ENCODE data around the gene TAOK2.

- TF ChIP-seq CTCF (IDR thresholded peaks at IDR 0.05): no peak
- TF ChIP-seq POLR2AphosphoS5 (IDR thresholded peaks at IDR 0.05; ENCODE audit: low read depth, low read length): no peak
- no peak for TF ChIP-seq SIN3A (IDR thresholded peaks at IDR 0.05; ENCODE audit: borderline replicate concordance, insufficient read depth, low read depth, low read length)
- TF ChIP-seq, protein P1, sequence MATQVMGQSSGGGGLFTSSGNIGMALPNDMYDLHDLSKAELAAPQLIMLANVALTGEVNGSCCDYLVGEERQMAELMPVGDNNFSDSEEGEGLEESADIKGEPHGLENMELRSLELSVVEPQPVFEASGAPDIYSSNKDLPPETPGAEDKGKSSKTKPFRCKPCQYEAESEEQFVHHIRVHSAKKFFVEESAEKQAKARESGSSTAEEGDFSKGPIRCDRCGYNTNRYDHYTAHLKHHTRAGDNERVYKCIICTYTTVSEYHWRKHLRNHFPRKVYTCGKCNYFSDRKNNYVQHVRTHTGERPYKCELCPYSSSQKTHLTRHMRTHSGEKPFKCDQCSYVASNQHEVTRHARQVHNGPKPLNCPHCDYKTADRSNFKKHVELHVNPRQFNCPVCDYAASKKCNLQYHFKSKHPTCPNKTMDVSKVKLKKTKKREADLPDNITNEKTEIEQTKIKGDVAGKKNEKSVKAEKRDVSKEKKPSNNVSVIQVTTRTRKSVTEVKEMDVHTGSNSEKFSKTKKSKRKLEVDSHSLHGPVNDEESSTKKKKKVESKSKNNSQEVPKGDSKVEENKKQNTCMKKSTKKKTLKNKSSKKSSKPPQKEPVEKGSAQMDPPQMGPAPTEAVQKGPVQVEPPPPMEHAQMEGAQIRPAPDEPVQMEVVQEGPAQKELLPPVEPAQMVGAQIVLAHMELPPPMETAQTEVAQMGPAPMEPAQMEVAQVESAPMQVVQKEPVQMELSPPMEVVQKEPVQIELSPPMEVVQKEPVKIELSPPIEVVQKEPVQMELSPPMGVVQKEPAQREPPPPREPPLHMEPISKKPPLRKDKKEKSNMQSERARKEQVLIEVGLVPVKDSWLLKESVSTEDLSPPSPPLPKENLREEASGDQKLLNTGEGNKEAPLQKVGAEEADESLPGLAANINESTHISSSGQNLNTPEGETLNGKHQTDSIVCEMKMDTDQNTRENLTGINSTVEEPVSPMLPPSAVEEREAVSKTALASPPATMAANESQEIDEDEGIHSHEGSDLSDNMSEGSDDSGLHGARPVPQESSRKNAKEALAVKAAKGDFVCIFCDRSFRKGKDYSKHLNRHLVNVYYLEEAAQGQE (IDR thresholded peaks at IDR 0.05; ENCODE audit: insufficient read depth in 1 of 2, low read depth in 2 of 2, low read length in 1 of 2): no peak
Measured at GRCh38 chr16:29993191-29993902, 19.7 kb downstream of the TAOK2 start.

All from Panc1 (cell line).